Stimulated activated CD8-positive, alpha-beta memory T cell treated with anti-CD3 and anti-CD28 coated beads, Interleukin-2, amount 100 ng/mL, for 48 hours (primary cell): Measurements from ENCODE around the gene CDC34.
"Not testable (repeated sequence)": the region's sequence is repeated elsewhere in the genome, so short reads cannot be mapped to it uniquely, and the experiment has no call there.

Experiments
- DNase-seq, 2 donors: peaks; one replicate each; pipeline ENCODE4 v3.0.0-alpha.2; 2020; ENCODE audit warnings: low read depth in 2 of 2

Gene CDC34

DNA sequence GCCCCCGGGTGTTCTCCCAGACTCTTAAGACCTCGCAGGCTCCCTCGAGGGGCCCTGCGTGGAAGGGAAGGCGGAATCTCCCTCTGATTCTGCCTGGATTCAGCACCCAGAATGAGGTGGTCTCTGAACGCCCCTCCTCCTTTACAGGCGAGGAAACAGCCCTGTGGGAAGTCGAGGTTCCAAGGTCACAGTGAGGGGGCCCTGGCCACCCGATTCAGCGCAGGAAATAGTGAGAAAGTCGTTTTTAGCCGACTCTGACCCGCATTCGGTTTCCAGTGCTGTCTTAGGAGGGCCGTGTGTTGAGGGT, 41.9 kb downstream of the CDC34 start:
- no peak for DNase-seq

DNA sequence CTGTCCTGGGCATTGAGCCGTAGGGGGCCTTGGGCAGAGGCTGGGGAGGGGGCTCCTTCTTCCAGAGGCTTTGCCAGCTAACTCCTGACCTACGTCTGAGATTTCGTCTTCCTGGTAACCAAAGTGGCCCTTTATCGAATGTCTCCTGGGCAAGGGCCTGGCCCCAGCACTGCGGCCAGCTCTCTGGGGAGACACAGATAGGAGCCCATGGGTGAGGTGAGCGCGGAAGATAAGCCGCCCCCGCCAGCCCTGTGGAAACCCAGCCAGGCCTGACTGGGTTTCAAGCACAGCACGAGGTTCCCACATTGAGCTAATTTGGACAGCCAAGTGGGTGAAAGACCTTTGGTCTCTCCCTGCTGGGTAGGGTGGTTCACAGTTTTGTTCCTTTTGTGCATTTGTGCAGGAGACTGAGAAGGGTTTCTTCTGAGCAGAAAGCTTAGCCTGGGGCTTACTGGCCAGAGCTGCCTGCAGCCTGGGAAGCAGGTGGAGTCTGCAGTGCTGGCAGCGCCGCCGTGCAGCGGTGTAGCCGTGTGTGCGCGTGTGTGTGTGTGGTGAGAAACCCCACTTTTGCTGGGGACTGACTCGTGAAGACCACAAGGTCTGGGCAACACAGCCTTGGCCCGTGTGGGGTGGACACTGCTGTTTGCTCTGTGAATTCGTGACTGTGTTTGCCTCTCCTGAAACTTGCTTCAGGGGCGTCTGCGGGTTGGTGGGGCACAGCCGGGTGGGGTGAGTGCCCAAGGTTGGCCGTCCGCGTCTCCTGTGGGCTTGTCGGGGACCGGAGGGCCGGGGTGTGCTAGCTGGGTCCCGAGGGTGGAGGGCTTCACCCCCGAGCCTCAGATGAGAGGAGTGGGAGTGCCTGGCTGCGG, 43.3 kb downstream of the CDC34 start:
- DNase-seq = no peak

DNA sequence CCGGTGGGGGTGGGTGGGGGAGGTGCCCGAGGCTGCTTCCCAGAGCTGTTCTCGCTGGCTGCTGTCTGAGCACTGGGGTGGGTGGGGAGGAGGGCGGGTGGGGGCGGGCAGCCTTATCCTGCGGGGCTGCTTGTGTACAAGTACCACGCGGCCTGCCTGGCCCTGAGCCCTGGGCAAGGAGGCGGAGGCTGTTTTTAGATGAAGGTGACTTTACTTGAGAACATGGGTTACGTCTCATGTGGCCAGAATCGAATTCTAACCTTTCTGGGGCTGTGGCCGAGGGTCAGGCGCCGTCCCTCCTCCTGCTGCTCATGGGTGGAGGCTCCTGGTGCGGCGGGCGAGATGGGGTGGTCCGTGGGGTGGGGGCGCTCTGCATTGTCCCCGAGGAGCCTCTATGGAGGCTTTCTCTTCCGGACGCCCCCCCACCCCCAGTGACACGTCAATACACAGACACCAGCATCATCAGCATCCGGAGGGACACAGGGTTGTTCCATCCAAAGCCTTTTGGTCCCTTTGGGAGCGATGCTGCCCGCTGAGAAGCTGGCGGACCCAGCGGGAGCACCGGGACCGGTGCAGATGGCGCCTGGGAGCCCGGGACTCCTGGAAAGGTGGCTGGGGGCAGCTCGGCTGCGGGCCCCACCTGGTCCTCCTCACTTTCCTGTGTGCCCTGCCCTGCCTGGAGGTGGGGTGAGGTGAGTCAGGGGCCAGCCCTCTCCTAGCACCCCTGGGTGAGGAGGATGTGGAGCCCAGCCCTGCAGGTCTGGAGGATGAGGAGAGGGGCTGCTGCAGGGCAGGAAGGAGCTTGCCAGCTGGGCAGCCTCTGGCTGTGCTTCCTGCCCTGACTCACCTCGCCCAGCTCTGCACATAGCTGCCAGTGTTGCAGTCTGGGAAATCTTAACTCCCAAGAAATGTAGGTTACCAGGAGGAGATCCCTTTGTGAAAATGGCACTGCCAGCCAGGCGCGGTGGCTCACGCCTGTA, 44.3 kb downstream of the CDC34 start:
- no peak for DNase-seq

DNA sequence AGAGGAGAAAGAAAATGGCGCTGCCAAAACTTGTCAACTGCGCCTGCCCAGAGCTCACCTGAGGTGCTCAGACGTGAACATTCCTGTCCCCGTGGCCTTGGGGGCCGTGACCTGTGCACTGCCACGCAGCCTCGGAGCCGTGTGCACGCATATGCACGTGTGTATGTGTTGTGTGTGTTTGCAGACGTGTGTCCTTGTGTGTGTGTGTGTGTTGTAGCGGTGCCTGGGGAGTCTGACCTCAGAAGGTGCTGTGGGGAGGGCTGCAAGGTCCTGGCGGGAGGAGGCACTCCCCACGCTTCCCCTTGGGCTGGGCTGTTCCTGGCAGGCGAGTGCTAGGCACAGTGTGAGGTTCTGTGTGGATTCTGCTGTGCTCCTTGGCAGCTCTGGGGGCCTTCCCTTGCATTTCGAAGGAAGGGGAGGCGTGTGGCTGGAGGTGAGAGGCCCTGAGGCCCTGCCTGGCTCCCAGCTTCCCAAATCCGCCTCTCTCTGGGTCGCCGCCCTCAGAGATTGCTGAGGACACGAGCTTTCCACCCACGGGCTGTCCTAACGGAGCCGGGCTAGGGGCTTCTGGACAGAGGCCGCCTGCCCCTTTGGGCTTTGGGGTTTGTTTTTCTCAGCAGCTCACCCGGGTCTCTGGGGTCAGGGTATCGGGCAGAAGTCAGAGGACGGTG, 45.3 kb downstream of the CDC34 start:
- DNase-seq = no peak

DNA sequence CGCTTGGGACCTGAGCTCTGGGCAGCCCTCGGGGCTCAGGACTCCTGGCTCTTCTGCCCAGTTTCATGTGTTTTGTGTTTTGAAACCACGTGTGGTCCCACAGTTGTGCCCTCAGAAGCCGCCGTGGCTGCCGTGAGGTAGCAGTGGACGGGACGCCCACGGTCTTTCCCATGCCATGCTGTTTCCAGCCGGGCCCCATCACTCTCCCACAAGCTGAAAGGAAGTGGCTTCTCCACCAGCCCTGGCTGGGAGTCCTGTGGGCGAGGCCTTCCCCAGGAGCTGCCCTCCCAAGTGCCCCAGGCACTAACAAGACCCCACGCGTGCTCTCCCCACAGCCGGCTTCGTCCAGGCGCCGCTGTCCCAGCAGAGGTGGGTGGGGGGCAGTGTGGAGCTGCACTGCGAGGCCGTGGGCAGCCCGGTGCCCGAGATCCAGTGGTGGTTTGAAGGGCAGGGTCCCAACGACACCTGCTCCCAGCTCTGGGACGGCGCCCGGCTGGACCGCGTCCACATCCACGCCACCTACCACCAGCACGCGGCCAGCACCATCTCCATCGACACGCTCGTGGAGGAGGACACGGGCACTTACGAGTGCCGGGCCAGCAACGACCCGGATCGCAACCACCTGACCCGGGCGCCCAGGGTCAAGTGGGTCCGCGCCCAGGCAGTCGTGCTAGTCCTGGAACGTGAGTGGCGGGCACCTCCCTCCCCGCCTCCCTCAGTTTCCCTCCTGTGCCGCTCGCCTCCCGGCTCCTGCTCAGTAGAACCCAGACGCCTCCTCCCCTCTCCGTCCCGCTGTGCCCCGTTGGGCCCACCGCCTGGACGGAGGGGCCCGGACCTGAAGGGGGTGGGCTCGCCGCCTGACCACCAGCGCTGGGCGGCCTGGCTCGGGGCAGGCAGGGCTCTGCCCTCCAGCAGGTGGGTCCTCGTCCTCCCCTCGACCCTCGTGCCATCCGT, 46.2 kb downstream of the CDC34 start:
- no peak for DNase-seq

DNA sequence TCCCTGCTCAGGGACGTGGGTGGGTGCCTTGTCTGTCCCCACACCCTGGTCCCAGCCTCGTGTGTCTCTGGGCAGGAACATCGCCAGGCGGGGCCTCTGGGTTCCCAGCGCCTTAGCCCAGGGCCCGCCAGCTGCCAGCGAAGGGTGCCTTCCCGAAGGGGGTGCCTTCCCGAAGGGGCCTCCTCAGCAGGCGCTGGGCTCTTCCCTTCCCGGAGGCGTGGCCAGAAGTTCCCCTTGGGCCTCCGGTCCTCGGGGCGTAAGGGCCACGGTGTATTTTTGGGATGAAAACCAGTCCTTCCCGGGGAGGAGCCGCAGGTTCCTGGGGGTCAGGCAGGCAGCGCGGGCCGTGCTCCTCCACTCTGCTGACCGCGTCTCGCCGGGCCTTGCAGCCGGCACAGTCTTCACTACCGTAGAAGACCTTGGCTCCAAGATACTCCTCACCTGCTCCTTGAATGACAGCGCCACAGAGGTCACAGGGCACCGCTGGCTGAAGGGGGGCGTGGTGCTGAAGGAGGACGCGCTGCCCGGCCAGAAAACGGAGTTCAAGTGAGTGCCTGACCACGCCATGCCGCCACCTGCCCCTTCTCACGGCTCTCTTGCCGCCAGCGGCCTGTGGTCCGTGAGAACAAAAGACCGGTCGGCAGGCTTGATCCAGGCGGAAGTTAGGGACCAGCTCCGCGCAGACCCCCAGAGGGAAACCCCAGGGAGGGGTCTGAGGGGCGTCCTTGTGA, 47.7 kb downstream of the CDC34 start:
- DNase-seq = no peak

DNA sequence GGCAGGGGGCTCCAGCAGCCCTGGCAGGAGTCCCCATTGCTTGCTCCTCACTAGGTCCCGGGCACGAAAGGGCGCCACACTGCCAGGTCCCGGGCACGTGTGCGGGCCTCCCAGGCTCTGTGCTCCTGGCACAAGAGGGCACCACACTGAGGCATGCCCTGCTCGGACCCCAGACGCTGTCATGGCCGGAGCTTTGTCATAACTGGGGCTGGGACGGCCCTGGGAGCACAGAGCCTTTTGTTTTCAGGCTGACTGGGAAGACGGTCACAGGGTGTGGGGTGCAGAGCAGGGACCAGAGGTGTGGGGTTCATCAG, 48.2 kb downstream of the CDC34 start:
- no peak for DNase-seq

DNA sequence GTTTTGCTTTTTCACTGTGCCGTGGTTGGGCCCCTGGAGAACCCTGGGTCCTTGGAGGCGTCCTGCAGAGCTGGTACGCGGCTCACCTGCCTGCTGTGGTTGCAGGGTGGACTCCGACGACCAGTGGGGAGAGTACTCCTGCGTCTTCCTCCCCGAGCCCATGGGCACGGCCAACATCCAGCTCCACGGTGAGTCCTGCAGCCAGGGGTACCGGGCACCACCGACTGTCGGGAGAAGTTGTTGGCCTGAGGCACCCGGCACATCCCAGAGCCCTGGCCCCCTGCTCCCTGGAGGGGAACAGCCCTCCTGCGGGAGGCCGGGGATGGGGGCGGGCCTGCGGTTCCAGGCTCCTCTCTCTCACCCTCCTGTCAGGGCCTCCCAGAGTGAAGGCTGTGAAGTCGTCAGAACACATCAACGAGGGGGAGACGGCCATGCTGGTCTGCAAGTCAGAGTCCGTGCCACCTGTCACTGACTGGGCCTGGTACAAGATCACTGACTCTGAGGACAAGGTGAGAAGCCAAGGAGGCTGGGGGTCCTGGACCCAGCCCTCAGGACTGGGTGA, 48.8 kb downstream of the CDC34 start:
- no peak for DNase-seq

DNA sequence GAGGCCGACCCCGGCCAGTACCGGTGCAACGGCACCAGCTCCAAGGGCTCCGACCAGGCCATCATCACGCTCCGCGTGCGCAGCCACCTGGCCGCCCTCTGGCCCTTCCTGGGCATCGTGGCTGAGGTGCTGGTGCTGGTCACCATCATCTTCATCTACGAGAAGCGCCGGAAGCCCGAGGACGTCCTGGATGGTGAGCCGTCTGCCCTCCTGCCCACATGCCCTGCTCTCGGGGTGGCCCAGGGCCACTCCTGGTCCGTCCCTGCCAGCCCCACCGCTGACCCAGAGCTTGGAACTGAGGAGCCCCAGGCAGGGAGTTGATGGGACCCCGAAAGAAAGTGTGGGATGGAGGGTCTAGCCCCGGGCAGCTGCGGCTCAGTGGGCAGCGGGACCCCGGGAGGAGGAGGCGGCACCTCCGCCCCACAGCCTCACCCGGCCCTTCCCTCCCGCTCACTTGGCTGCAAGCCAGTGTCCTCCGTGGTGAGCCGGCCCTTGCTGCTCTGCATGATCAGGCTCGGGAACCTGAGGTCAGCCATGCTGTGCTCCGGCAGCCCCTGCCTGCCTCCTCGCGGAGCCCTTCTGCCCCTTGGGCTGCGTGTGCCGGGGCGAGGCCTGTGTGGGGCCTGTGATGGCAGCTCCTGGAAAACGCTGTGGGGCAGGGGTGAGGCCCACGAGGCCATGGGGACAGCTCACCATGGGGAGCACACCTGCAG, 50.0 kb downstream of the CDC34 start:
- no peak for DNase-seq

DNA sequence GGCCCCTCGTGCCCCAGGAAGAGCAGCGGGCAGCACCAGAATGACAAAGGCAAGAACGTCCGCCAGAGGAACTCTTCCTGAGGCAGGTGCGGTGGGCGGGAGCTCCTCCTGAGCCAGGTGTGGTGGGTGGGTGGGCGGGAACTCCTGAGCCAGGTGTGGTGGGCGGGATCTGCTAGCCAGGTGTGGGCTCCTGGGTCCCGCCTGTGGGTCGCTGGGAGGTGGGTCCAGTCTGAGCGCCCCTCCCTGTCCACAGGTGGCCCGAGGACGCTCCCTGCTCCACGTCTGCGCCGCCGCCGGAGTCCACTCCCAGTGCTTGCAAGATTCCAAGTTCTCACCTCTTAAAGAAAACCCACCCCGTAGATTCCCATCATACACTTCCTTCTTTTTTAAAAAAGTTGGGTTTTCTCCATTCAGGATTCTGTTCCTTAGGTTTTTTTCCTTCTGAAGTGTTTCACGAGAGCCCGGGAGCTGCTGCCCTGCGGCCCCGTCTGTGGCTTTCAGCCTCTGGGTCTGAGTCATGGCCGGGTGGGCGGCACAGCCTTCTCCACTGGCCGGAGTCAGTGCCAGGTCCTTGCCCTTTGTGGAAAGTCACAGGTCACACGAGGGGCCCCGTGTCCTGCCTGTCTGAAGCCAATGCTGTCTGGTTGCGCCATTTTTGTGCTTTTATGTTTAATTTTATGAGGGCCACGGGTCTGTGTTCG, 51.1 kb downstream of the CDC34 start:
- DNase-seq = no peak

DNA sequence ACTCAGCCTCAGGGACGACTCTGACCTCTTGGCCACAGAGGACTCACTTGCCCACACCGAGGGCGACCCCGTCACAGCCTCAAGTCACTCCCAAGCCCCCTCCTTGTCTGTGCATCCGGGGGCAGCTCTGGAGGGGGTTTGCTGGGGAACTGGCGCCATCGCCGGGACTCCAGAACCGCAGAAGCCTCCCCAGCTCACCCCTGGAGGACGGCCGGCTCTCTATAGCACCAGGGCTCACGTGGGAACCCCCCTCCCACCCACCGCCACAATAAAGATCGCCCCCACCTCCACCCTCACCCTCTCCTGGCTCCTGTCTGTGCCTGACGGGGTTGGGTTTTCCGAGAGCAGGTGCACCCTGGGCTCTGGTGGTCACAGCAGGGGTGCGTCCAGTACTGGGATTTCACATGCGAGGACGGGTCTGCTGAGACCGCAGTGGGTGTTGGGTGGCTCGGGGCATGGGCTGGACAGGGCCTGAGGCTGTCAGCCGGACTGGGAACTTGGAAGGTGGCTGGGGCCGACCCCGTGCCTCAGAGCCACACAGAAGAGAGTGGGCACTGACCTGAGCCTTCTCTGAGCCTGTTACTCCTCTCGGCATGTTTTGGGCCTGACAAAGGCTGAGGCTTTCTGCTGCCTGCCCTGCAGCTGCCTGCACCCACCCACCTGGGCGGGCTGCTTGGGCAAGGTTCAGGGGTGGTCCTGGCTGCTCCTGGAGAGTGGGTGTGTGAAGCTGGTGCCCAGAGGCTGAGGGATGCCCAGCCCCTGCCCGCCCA, 51.8 kb downstream of the CDC34 start:
- no peak for DNase-seq

DNA sequence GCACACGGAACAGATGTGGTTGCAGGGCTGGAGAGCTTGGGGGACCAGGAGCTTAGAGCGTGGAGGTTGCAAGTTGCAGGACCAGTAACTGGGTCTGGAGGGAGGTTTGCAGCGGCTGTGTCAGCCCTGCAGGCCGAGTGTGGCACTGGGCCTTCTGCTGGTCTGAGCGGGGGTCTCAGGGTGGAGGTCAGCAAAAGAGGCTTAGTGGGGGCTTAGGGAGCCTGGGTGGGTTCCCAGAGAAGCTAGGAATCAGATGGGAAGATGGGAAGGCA, 52.3 kb downstream of the CDC34 start:
- DNase-seq = no peak

DNA sequence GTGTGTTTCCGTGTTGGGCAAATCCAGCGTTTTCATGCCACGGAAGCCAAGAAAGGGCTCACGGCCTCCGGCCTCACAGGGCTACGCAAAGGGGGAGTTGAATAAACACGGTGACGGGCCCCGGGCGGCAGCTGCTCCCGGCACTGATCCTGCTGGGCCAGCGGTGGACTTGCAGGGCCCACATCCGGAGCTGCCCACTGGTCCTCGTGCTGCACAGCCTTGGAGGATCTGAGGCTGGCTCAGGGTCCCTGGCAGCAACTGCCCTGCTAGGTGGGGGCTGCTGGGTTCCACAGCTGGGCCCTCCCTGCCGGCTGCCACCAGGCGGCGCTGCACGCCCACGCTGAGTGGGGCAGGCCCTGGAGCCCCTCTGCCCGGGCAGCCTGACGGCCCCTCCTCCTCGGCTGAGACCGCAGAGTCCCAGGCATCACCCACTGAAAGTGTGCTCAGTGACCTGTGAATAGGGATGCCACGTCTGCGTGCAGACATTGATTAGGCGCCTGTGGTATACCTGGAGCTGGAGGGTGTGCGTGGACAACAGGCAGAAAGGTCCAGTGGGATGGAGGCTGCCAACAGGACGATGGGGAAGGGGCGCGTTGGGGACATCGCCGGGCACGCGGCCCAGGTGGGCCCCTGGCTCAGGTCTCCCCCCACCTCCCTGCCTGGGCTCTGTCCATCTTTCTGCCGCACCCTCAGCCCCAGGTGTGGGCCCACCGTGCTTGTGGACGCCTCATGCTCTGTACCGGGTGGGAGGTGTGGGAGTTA, 52.9 kb downstream of the CDC34 start:
- peak; percentile 50 to 58 for DNase-seq

DNA sequence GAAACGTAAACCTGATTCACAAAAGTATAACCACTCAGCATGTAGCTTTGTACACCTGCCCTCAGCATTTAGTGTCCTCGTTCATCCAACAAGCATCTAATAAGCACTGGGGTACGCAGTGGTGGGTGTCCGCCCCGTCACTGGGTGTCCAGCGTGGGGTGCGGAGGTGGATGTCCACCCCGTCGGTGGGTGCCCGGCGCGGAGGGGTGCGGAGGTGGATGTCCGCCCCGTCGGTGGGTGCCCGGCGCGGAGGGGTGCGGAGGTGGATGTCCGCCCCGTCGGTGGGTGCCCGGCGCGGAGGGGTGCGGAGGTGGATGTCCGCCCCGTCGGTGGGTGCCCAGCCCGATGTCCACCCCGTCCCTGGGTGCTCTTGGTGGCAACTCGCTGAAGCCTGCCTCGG, 53.6 kb downstream of the CDC34 start:
- not testable (repeated sequence) for DNase-seq

DNA sequence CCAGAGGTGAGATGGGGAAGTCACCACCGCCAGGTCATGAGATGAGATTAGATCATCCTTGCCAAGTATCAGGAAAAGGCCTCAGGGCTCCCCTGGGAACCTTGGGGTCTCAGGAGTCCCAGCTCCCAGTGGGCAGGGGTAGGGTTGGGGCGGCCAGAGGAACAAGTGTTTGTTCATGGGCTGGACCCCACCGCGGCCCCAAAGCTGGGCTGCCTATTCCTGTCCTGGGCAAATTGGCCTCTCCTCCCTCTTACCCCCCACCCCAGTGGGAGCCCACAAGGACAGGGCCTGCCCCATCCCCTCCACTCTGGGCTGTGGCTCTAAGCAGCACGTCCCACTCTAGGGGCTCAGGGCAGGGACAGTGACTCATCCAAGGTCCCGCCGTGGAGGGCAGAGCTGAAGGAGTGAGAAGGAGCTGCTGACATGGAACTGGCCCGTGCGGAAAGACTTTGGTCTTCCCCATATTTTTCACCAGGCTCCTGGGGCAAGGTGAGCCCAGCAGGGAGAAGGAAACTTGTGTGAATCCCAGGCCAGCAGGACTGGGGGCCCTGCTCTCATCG, 54.1 kb downstream of the CDC34 start:
- DNase-seq = no peak

DNA sequence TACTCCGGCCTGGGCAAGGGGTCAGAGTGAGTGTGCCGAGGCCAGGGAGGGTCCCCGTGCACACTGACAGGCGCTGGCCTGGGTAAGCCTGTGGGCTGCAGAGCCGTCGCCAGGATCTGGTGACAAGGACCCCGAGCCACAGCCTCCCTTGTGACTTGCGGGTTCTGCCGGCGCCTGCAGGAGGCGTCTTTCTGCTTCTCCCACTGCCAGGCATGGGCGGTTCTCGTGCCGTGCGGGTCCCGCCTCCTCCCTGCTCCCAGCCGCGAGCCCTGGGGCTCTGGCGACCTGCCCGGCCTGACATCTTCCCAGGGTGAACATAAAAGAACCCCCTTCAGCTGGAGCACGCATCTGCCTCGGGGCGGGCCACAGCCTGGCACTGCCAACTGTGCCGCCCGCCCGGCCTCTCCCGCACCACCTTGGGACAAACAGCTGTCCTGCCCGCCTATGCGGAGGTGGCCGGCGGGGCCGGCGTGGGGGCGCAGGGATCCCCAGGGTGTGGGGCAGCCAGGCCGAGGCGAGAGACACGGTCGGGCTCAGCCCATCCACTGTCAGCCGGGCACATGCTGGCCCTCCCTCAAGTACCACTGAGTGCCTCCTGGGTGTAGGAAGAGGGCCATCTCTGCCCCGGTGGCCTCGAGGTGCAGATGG, 56.7 kb downstream of the CDC34 start:
- peak in 1 of 2 donors; percentile 57 for DNase-seq
